ENCODE data around the gene ALKBH5.

ALKBH5 gene

GRCh38 chr17:18184143-18185031 is 759 bp downstream of the ALKBH5 start:
- Histone ChIP-seq H3K9me3 (ENCODE audit: control insufficient read depth in 5 of 5, low read length in 5 of 5) (no peaks in the 10 kb centered on the region), H3K36me3 (ENCODE audit: control insufficient read depth in 5 of 5, insufficient read depth in 5 of 5, low read length in 5 of 5) (peaks cover 0 to 5% (median 2%) of the 10 kb centered on the region in 5 donors), H3K27ac (ENCODE audit: low read depth, low read length) (peak overlapping the region; percentile 97), H3K4me1 (ENCODE audit: control insufficient read depth in 5 of 5, insufficient read depth in 5 of 5, low read length in 5 of 5) (peaks cover 15 to 61% (median 58%) of the 10 kb centered on the region in 5 donors), H3K4me3 (ENCODE audit: low read depth in 1 of 5, low read length in 5 of 5) (peak overlapping the region; percentile 70 to 93 (median 77)), H3K27me3 (ENCODE audit: control insufficient read depth in 5 of 5, insufficient read depth in 4 of 5, low read length in 5 of 5) (no peaks in the 10 kb centered on the region), H3K9ac (ENCODE audit: low read length in 5 of 5) (peak overlapping the region; percentile 80 to 89 (median 86))

GRCh38 chr17:18185391-18185790 is 1.8 kb downstream of the ALKBH5 start:
- Histone ChIP-seq H3K4me3 (ENCODE audit: low read depth in 1 of 5, low read length in 5 of 5) (peak overlapping the region; percentile 70 to 93 (median 77)), H3K36me3 (ENCODE audit: control insufficient read depth in 5 of 5, insufficient read depth in 5 of 5, low read length in 5 of 5) (peaks cover 0 to 9% (median 2%) of the 10 kb centered on the region in 5 donors), H3K9me3 (ENCODE audit: control insufficient read depth in 5 of 5, low read length in 5 of 5) (no peaks in the 10 kb centered on the region), H3K27me3 (ENCODE audit: control insufficient read depth in 5 of 5, insufficient read depth in 4 of 5, low read length in 5 of 5) (no peaks in the 10 kb centered on the region), H3K27ac (ENCODE audit: low read depth, low read length) (peak overlapping the region; percentile 97), H3K4me1 (ENCODE audit: control insufficient read depth in 5 of 5, insufficient read depth in 5 of 5, low read length in 5 of 5) (peaks cover 18 to 71% (median 68%) of the 10 kb centered on the region in 5 donors), H3K9ac (ENCODE audit: low read length in 5 of 5) (peak overlapping the region; percentile 80 to 89 (median 86))

- H3K9ac ChIP-seq (ENCODE audit: low read length in 5 of 5) = peak overlapping the region; percentile 62 to 88 (median 78)
- no peaks in the 10 kb centered on the region for H3K9me3 ChIP-seq (ENCODE audit: control insufficient read depth in 5 of 5, low read length in 5 of 5)
- peaks cover 0 to 9% (median 2%) of the 10 kb centered on the region in 5 donors for H3K36me3 ChIP-seq (ENCODE audit: control insufficient read depth in 5 of 5, insufficient read depth in 5 of 5, low read length in 5 of 5)
- H3K27ac ChIP-seq (ENCODE audit: low read depth, low read length) = peak overlapping the region; percentile 97
- peak overlapping the region; percentile 70 to 93 (median 77) for H3K4me3 ChIP-seq (ENCODE audit: low read depth in 1 of 5, low read length in 5 of 5)
- peaks cover 23 to 77% (median 74%) of the 10 kb centered on the region in 5 donors for H3K4me1 ChIP-seq (ENCODE audit: control insufficient read depth in 5 of 5, insufficient read depth in 5 of 5, low read length in 5 of 5)
- H3K27me3 ChIP-seq (ENCODE audit: control insufficient read depth in 5 of 5, insufficient read depth in 4 of 5, low read length in 5 of 5) = no peaks in the 10 kb centered on the region
These were observed 2.4 kb downstream of the ALKBH5 start for GRCh38 chr17:18185832-18186626.

GRCh38 chr17:18186627-18186982 is 3.0 kb downstream of the ALKBH5 start:
- H3K9me3 ChIP-seq (ENCODE audit: control insufficient read depth in 5 of 5, low read length in 5 of 5) = no peaks in the 10 kb centered on the region
- peaks cover 0 to 9% (median 2%) of the 10 kb centered on the region in 5 donors for H3K36me3 ChIP-seq (ENCODE audit: control insufficient read depth in 5 of 5, insufficient read depth in 5 of 5, low read length in 5 of 5)
- H3K9ac ChIP-seq (ENCODE audit: low read length in 5 of 5) = peak overlapping the region; percentile 62 to 88 (median 78)
- peak overlapping the region; percentile 70 to 93 (median 77) for H3K4me3 ChIP-seq (ENCODE audit: low read depth in 1 of 5, low read length in 5 of 5)
- H3K27ac ChIP-seq (ENCODE audit: low read depth, low read length) = peak overlapping the region; percentile 97
- peaks cover 23 to 83% (median 80%) of the 10 kb centered on the region in 5 donors for H3K4me1 ChIP-seq (ENCODE audit: control insufficient read depth in 5 of 5, insufficient read depth in 5 of 5, low read length in 5 of 5)
- H3K27me3 ChIP-seq (ENCODE audit: control insufficient read depth in 5 of 5, insufficient read depth in 4 of 5, low read length in 5 of 5) = no peaks in the 10 kb centered on the region

- peak overlapping the region; percentile 97 for H3K27ac ChIP-seq (ENCODE audit: low read depth, low read length)
- H3K4me3 ChIP-seq (ENCODE audit: low read depth in 1 of 5, low read length in 5 of 5) = peak overlapping the region; percentile 70 to 93 (median 77)
- peak overlapping the region in 4 of 5 donors; percentile 62 to 88 (median 81) for H3K9ac ChIP-seq (ENCODE audit: low read length in 5 of 5)
- H3K4me1 ChIP-seq (ENCODE audit: control insufficient read depth in 5 of 5, insufficient read depth in 5 of 5, low read length in 5 of 5) = peaks cover 23 to 84% (median 81%) of the 10 kb centered on the region in 5 donors
- H3K27me3 ChIP-seq (ENCODE audit: control insufficient read depth in 5 of 5, insufficient read depth in 4 of 5, low read length in 5 of 5) = no peaks in the 10 kb centered on the region
- H3K9me3 ChIP-seq (ENCODE audit: control insufficient read depth in 5 of 5, low read length in 5 of 5) = no peaks in the 10 kb centered on the region
- H3K36me3 ChIP-seq (ENCODE audit: control insufficient read depth in 5 of 5, insufficient read depth in 5 of 5, low read length in 5 of 5) = peaks cover 0 to 9% (median 2%) of the 10 kb centered on the region in 5 donors
These were observed 3.6 kb downstream of the ALKBH5 start for GRCh38 chr17:18187226-18187625.

- Histone ChIP-seq H3K4me1 (ENCODE audit: control insufficient read depth in 5 of 5, insufficient read depth in 5 of 5, low read length in 5 of 5) (peaks cover 23 to 78% (median 78%) of the 10 kb centered on the region in 5 donors), H3K9me3 (ENCODE audit: control insufficient read depth in 5 of 5, low read length in 5 of 5) (no peaks in the 10 kb centered on the region), H3K27me3 (ENCODE audit: control insufficient read depth in 5 of 5, insufficient read depth in 4 of 5, low read length in 5 of 5) (no peaks in the 10 kb centered on the region), H3K36me3 (ENCODE audit: control insufficient read depth in 5 of 5, insufficient read depth in 5 of 5, low read length in 5 of 5) (peaks cover 0 to 9% (median 2%) of the 10 kb centered on the region in 5 donors), H3K27ac (ENCODE audit: low read depth, low read length) (peak overlapping the region; percentile 97), H3K9ac (ENCODE audit: low read length in 5 of 5) (peak overlapping the region; percentile 30 to 88 (median 78)), H3K4me3 (ENCODE audit: low read depth in 1 of 5, low read length in 5 of 5) (peak overlapping the region; percentile 70 to 93 (median 77))
These were observed 4.5 kb downstream of the ALKBH5 start for GRCh38 chr17:18187821-18188761.

GRCh38 chr17:18190628-18191235 is 7.1 kb downstream of the ALKBH5 start:
- Histone ChIP-seq H3K27me3 (ENCODE audit: control insufficient read depth in 5 of 5, insufficient read depth in 4 of 5, low read length in 5 of 5) (no peaks in the 10 kb centered on the region), H3K4me1 (ENCODE audit: control insufficient read depth in 5 of 5, insufficient read depth in 5 of 5, low read length in 5 of 5) (peaks cover 21 to 67% (median 62%) of the 10 kb centered on the region in 5 donors), H3K4me3 (ENCODE audit: low read depth in 1 of 5, low read length in 5 of 5) (peak overlapping the region in 3 of 5 donors; percentile 6 to 29 (median 15)), H3K9me3 (ENCODE audit: control insufficient read depth in 5 of 5, low read length in 5 of 5) (no peaks in the 10 kb centered on the region), H3K9ac (ENCODE audit: low read length in 5 of 5) (peak overlapping the region in 3 of 5 donors; percentile 9 to 52 (median 31)), H3K27ac (ENCODE audit: low read depth, low read length) (peak overlapping the region; percentile 97), H3K36me3 (ENCODE audit: control insufficient read depth in 5 of 5, insufficient read depth in 5 of 5, low read length in 5 of 5) (peaks cover 9 to 23% (median 17%) of the 10 kb centered on the region in 5 donors)

GRCh38 chr17:18191236-18191667 is 7.6 kb downstream of the ALKBH5 start:
- no peaks in the 10 kb centered on the region for H3K27me3 ChIP-seq (ENCODE audit: control insufficient read depth in 5 of 5, insufficient read depth in 4 of 5, low read length in 5 of 5)
- H3K4me3 ChIP-seq (ENCODE audit: low read depth in 1 of 5, low read length in 5 of 5) = peak overlapping the region in 3 of 5 donors; percentile 6 to 29 (median 17)
- H3K9me3 ChIP-seq (ENCODE audit: control insufficient read depth in 5 of 5, low read length in 5 of 5) = no peaks in the 10 kb centered on the region
- peak overlapping the region; percentile 97 for H3K27ac ChIP-seq (ENCODE audit: low read depth, low read length)
- H3K9ac ChIP-seq (ENCODE audit: low read length in 5 of 5) = peak overlapping the region in 3 of 5 donors; percentile 9 to 52 (median 31)
- peaks cover 11 to 28% (median 22%) of the 10 kb centered on the region in 5 donors for H3K36me3 ChIP-seq (ENCODE audit: control insufficient read depth in 5 of 5, insufficient read depth in 5 of 5, low read length in 5 of 5)
- peaks cover 18 to 62% (median 57%) of the 10 kb centered on the region in 5 donors for H3K4me1 ChIP-seq (ENCODE audit: control insufficient read depth in 5 of 5, insufficient read depth in 5 of 5, low read length in 5 of 5)

Measured in subcutaneous abdominal adipose tissue (tissue), 5 donors.